ENCODE measurements around the gene SPAG16. TPM values are rescaled to one million over a fixed set of nuclear protein-coding genes. Genes with fewer than 3 reads are reported as not detected.
A peak's percentile ranks its signal among the peaks of the same experiment; 100 is the strongest.

The SPAG16 gene
- total and polyA plus RNA-seq, 4 donors: 8.7 to 90.6 (median 21.6) TPM

DNA sequence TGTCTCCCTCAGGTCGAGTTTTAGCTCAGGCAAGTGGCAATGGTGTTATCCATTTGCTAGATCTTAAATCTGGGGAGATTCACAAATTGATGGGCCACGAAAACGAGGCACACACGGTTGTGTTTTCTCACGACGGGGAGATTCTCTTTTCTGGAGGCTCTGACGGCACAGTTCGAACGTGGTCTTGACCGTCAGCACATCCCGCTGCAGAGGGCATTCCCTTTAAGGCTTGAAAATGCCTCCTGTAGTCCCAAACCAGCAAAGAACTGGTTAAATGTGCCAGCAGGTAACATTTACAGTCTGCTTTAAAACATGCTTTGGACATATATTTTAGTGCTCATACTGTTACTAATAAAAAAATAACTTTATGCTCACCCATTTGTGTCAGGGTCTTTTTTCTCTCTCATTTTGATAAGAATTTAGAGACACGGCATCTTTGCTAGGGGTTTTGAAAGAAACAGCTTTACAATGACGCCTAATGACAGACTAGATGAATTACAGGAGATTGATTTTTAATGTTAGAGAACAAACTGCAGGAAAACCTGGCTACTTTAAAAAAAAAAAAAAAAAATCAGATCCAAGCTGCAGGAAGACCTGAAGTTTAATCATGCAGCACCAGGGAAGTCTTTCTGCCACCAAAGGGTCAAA, 1126.0 kb downstream of the SPAG16 start:
- Histone ChIP-seq H3K4me1 (ENCODE audit: control insufficient read depth in 5 of 5, insufficient read depth in 5 of 5, low read length in 5 of 5) (no peaks in the 10 kb centered on the region), H3K4me3 (no peak overlapping the region), H3K9ac (ENCODE audit: insufficient read depth in 1 of 2, low read length in 2 of 2) (no peak overlapping the region), H3K27me3 (ENCODE audit: control insufficient read depth in 3 of 3, insufficient read depth in 3 of 3, low read length in 2 of 3) (no peaks in the 10 kb centered on the region), H3K36me3 (ENCODE audit: control insufficient read depth in 4 of 4, insufficient read depth in 4 of 4, low read length in 4 of 4) (no peaks in the 10 kb centered on the region), H3K27ac (ENCODE audit: low read depth in 1 of 2, low read length in 1 of 2) (no peak overlapping the region), H3K9me3 (ENCODE audit: control insufficient read depth in 4 of 4, insufficient read depth in 3 of 4, low read length in 3 of 4) (peaks cover 0 to 1% (median 0%) of the 10 kb centered on the region in 4 donors)
- 38 to 50% methylated on average over 13 of the region's 13 CpGs for WGBS, 2 donors
- no peak for TF ChIP-seq CTCF (IDR thresholded peaks at IDR 0.05; ENCODE audit: control extremely low read depth, extremely low read depth)
- no peak for ATAC-seq (ENCODE audit: insufficient read depth, low FRiP score)
- DNase-seq: no peak

- 14 to 16% methylated on average over 19 of the region's 19 CpGs for WGBS, 2 donors
- peak; percentile 82 for ATAC-seq (ENCODE audit: insufficient read depth, low FRiP score)
- no peaks in the 10 kb centered on the region for H3K4me1 ChIP-seq (ENCODE audit: control insufficient read depth in 5 of 5, insufficient read depth in 5 of 5, low read length in 5 of 5)
Measured at GRCh38 chr2:214410918-214411554, 1126.8 kb downstream of the SPAG16 start, which contains the start of gene VWC2L. Gene VWC2L (plus strand): TSS chr2:214411054. CDS start chr2:214414194, 3,140 bp downstream.

DNA sequence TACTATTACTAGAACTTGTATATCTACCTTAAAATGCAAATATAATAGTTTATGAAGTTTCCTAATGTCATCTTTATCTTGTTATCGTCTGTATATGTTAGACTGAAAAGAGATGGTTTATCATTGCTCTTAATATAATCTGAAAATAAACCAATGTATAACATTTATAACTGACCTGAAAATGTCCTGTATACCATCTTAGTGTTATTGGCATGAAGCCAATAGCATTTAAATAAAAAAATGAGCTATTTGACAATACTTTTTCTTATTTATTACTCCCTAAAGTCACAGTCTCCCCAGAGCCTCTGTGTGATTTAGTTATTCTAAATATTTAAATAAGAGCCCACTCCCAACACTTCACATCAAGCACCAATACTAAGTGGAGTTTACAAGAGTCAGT, 1128.4 kb downstream of the SPAG16 start:
- WGBS, 2 donors: 74 to 85% methylated on average over 1 of the region's 1 CpG

More at GRCh38 chr2:214410918-214411554, 1126.8 kb downstream of the SPAG16 start, which contains the start of gene VWC2L:
- H3K4me3 ChIP-seq: no peak within 1 kb of the TSS
- H3K27ac ChIP-seq (ENCODE audit: low read depth in 1 of 2, low read length in 1 of 2): no peak within 1 kb of the TSS
- H3K9ac ChIP-seq (ENCODE audit: insufficient read depth in 1 of 2, low read length in 2 of 2): no peak within 1 kb of the TSS
- H3K9me3 ChIP-seq (ENCODE audit: control insufficient read depth in 4 of 4, insufficient read depth in 3 of 4, low read length in 3 of 4): peaks cover 0 to 1% (median 0%) of the 10 kb centered on the region in 4 donors
- TF ChIP-seq CTCF (IDR thresholded peaks at IDR 0.05; ENCODE audit: control extremely low read depth, extremely low read depth): no peak
- no peaks in the 10 kb centered on the region for H3K36me3 ChIP-seq (ENCODE audit: control insufficient read depth in 4 of 4, insufficient read depth in 4 of 4, low read length in 4 of 4)
- H3K27me3 ChIP-seq (ENCODE audit: control insufficient read depth in 3 of 3, insufficient read depth in 3 of 3, low read length in 2 of 3): no peaks in the 10 kb centered on the region
- DNase-seq: peak; percentile 82 to 91 (median 85)

More for the DNA sequence above, 1128.4 kb downstream of the SPAG16 start:
- H3K36me3 ChIP-seq (ENCODE audit: control insufficient read depth in 4 of 4, insufficient read depth in 4 of 4, low read length in 4 of 4): no peaks in the 10 kb centered on the region
- DNase-seq: no peak
- H3K4me1 ChIP-seq (ENCODE audit: control insufficient read depth in 5 of 5, insufficient read depth in 5 of 5, low read length in 5 of 5): no peaks in the 10 kb centered on the region
- no peak overlapping the region for H3K27ac ChIP-seq (ENCODE audit: low read depth in 1 of 2, low read length in 1 of 2)
- H3K4me3 ChIP-seq: no peak overlapping the region
- no peak for TF ChIP-seq CTCF (IDR thresholded peaks at IDR 0.05; ENCODE audit: control extremely low read depth, extremely low read depth)
- H3K9me3 ChIP-seq (ENCODE audit: control insufficient read depth in 4 of 4, insufficient read depth in 3 of 4, low read length in 3 of 4): peaks cover 0 to 1% (median 0%) of the 10 kb centered on the region in 4 donors
- H3K9ac ChIP-seq (ENCODE audit: insufficient read depth in 1 of 2, low read length in 2 of 2): no peak overlapping the region
- H3K27me3 ChIP-seq (ENCODE audit: control insufficient read depth in 3 of 3, insufficient read depth in 3 of 3, low read length in 2 of 3): no peaks in the 10 kb centered on the region
- no peak for ATAC-seq (ENCODE audit: insufficient read depth, low FRiP score)

Measured in lung (tissue), 12 donors.